ENCODE measurements around the gene EDN3. TPM values are rescaled to one million over a fixed set of nuclear protein-coding genes. Genes with fewer than 3 reads are reported as not detected.

The EDN3 gene
- total RNA-seq, 6 donors from 2014 or later, result 0.27 to 3.2 (median 1.5) TPM; not detected in 2

- DNase-seq (no peak), ATAC-seq (ENCODE audit: low FRiP score in 2 of 2) (no peak)
- WGBS, 2 donors, result 88 to 92% methylated on average over 5 to 7 of the region's 7 CpGs
These were observed 5.7 kb downstream of the EDN3 start for GRCh38 chr20:59305908-59306655.

GRCh38 chr20:59307270-59307669 is 6.9 kb downstream of the EDN3 start:
- no peak for ATAC-seq (ENCODE audit: low FRiP score in 2 of 2)
- no peaks in the 10 kb centered on the region for H3K36me3 ChIP-seq

More at GRCh38 chr20:59305908-59306655, 5.7 kb downstream of the EDN3 start:
- TF ChIP-seq POLR2AphosphoS5 (IDR thresholded peaks at IDR 0.05) (no peak), EP300 (IDR thresholded peaks at IDR 0.05) (no peak), CTCF (IDR thresholded peaks at IDR 0.05) (no peak), POLR2A (IDR thresholded peaks at IDR 0.05) (no peak)
- H3K4me1 ChIP-seq, result peaks cover 0 to under 1% (median 0%) of the 10 kb centered on the region in 4 donors
- no peak overlapping the region for H3K27ac ChIP-seq
- H3K36me3 ChIP-seq, result no peaks in the 10 kb centered on the region
- no peak overlapping the region for H3K4me3 ChIP-seq
- H3K27me3 ChIP-seq, result peaks cover 0 to 7% (median 0%) of the 10 kb centered on the region in 4 donors
- H3K9me3 ChIP-seq, result no peaks in the 10 kb centered on the region

GRCh38 chr20:59308493-59309201 is 8.2 kb downstream of the EDN3 start:
- H3K9me3 ChIP-seq, result no peaks in the 10 kb centered on the region
- no peaks in the 10 kb centered on the region for H3K36me3 ChIP-seq
- no peaks in the 10 kb centered on the region for H3K27me3 ChIP-seq
- no peak for TF ChIP-seq CTCF (IDR thresholded peaks at IDR 0.05)
- no peak for TF ChIP-seq POLR2A (IDR thresholded peaks at IDR 0.05)
- no peak for TF ChIP-seq EP300 (IDR thresholded peaks at IDR 0.05)
- TF ChIP-seq POLR2AphosphoS5 (IDR thresholded peaks at IDR 0.05), result no peak
- WGBS, 2 donors, result 74 to 77% methylated on average over 10 of the region's 10 CpGs
- ATAC-seq (ENCODE audit: low FRiP score in 2 of 2), result no peak
- no peak overlapping the region for H3K27ac ChIP-seq
- H3K4me3 ChIP-seq, result no peak overlapping the region
- DNase-seq, result no peak
- no peaks in the 10 kb centered on the region for H3K4me1 ChIP-seq

More at GRCh38 chr20:59307270-59307669, 6.9 kb downstream of the EDN3 start:
- H3K4me1 ChIP-seq, result no peaks in the 10 kb centered on the region
- DNase-seq, result no peak
- no peak overlapping the region for H3K27ac ChIP-seq
- no peaks in the 10 kb centered on the region for H3K9me3 ChIP-seq
- no peaks in the 10 kb centered on the region for H3K27me3 ChIP-seq
- WGBS, 2 donors, result 86 to 94% methylated on average over 3 of the region's 3 CpGs
- H3K4me3 ChIP-seq, result no peak overlapping the region
- no peak for TF ChIP-seq POLR2AphosphoS5 (IDR thresholded peaks at IDR 0.05)

GRCh38 chr20:59309218-59309617 is 8.8 kb downstream of the EDN3 start:
- H3K27me3 ChIP-seq, result no peaks in the 10 kb centered on the region
- DNase-seq, result no peak
- 70 to 74% methylated on average over 3 of the region's 3 CpGs for WGBS, 2 donors

More at GRCh38 chr20:59309218-59309617, 8.8 kb downstream of the EDN3 start:
- no peak for ATAC-seq (ENCODE audit: low FRiP score in 2 of 2)
- Histone ChIP-seq H3K4me3 (no peak overlapping the region), H3K36me3 (no peaks in the 10 kb centered on the region), H3K9me3 (no peaks in the 10 kb centered on the region), H3K27ac (no peak overlapping the region), H3K4me1 (no peaks in the 10 kb centered on the region)
- no peak for TF ChIP-seq POLR2AphosphoS5 (IDR thresholded peaks at IDR 0.05)
- TF ChIP-seq POLR2A (IDR thresholded peaks at IDR 0.05), result no peak
- no peak for TF ChIP-seq EP300 (IDR thresholded peaks at IDR 0.05)
- TF ChIP-seq CTCF (IDR thresholded peaks at IDR 0.05), result no peak

All from upper lobe of left lung (tissue), 6 donors.